GM18909 (cell line): ENCODE data around the gene GOPC.
"Not testable (repeated sequence)": the region's sequence is repeated elsewhere in the genome, so short reads cannot be mapped to it uniquely, and the experiment has no call there.

Experiments
- ATAC-seq: cut with Tn5 transposase; IDR thresholded peaks from one replicate; pipeline ENCODE4 v1.9.1; 2021; ENCODE audit warnings: mild to moderate bottlenecking; ENCODE audit not compliant: unreplicated experiment, poor library complexity

GOPC gene

GRCh38 chr6:117521791-117522502, 80.4 kb downstream of the GOPC start:
- ATAC-seq: no peak

- no peak for ATAC-seq
Measured at GRCh38 chr6:117520603-117521395, 81.5 kb downstream of the GOPC start.

GRCh38 chr6:117518870-117519269, 83.4 kb downstream of the GOPC start:
- ATAC-seq: no peak

DNA sequence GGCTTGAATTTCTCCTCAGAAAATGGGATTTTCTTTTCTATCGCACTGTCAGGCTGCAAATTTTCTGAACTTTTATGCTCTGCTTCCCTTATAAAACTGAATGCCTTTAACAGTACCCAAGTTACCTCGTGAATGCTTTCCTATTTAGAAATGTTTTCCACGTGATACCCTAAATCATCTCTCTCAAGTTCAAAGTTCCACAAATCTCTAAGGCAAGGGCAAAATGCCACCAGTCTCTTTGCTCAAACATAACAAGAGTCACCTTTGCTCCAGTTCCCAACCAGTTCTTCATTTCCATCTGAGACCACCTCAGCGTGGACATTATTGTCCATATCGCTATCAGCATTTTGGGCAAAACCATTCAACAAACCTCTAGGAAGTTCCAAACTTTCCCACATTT, 84.3 kb downstream of the GOPC start:
- not testable (repeated sequence) for ATAC-seq

DNA sequence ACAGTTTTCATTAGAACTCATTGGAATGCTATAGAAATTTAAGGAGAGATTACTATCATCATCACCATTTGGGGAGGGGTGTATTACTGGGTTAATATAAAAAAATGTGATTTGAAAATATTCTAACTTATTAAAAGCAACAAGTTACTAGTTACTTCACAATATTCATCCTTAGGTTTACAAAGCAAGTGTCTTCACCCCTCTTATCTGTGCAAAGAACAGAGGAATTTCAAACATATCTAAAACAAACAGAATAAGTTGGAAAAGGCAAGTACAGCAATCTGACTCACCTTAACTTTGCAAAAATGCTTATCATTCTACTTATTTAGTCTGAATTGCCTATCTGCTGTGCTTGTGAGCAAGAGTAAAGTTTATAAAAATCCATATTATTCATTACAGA, 87.0 kb downstream of the GOPC start:
- no peak for ATAC-seq

- no peak for ATAC-seq
Measured at GRCh38 chr6:117514655-117515054, 87.7 kb downstream of the GOPC start.

DNA sequence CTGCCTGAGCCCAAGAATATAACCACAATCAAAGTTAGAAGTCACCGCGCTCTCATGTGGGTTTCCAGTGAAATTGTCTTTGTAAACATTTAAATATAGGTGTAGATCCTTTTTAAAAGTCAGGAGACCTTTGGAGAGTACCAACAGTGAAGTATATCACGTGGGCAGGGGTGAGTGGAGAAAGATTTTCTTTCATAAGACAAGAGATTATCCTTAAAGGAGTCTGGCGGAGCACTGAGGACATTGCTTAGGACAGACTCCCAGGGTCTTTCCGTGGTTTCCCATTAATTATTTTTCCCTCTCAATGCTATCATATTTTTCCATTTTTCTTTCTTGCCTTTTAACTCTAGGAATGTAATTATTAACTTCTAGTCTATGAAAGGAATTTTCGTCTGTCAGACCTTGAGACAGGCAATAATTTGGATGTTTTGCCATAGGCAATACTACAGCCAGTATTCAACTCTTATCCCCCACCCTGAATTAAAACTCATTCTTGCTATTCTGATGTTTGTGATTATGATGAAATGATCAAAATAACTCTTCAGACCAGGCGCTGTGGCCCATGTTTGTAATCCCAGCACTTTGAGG, 88.4 kb downstream of the GOPC start:
- ATAC-seq: no peak

DNA sequence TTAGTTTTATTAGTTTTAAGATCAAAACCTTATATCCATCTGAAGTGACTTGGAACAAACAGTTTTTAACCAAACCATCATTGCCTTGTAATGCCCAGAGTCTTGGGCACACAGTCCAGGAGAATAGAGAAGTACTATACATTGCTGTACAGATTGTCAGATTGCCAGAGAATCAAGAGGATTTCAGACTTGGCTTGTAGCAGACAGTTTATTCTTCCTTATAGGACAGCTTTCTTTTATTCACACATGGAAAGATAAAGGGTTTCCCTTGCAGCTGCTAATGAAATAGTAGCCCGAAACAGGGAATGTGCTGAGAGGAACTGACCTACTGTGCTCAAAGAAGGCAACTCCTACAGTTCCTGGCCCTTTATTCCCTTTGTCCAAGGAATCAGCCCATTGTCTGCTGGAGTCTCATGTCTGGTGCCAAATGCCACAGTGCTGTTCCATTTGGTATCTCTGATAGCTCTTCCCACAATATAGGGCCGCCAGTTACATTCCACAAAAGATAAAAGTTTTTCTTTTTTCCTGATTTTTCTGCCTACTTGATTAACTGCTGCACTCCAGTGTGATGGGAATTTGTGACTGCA, 89.2 kb downstream of the GOPC start:
- no peak for ATAC-seq

DNA sequence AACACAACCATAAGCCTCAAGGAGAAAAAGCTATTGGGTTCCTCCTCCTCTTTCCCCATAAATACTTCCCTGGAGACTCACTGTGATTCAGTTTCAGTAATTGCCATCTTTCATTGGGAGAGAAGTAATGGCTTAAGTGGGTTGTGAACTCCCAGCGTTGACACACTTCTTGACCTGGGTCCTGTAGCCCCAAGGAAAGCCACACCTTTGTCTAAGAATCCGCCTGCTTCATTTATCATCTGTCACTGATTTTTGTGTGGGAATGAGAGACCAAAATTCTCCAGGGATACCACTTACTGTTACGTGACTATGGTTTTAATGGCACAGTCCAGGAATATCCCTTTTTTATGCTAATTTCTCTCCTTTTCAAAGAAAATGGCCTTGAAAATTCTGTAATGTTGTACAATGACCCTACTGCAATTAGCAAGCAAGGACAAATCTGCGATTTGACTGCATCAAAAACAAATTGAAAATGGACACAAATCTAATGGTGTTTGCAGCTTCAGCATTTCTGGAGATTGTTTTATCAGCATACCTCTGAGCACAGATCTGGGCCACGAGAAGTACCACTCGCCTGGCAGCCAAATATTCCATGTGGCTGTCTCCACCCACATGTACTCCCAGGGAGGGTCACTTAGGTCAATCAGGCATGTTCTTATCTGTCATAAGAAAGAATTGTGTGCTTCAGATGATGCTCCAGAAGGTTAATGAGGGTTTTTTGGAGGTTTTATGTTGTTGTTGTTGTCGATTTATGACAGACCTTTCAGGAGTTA, 90.1 kb downstream of the GOPC start:
- no peak for ATAC-seq
